SU-DHL-6 (cell line): Measurements from ENCODE around the gene ATF7IP.

Experiments
- H2AFZ ChIP-seq: fragments of 200-600 bp; sonication (generic); 2 replicates; pipeline ENCODE4 v1.6.1; 2014; ENCODE audit warnings: low read depth, mild to moderate bottlenecking, moderate library complexity, mixed read lengths, antibody characterized with exemption, low read length; ENCODE audit not compliant: severe bottlenecking
- H3F3A ChIP-seq: fragments of 200-600 bp; shearing (Covaris generic); 2 replicates; pipeline ENCODE4 v1.6.0; 2016; ENCODE audit warnings: antibody characterized with exemption, mild to moderate bottlenecking; ENCODE audit not compliant: insufficient read depth
- H3K27ac ChIP-seq: fragments of 200-600 bp; sonication (generic); 2 replicates; pipeline ENCODE4 v1.5.1; 2016; ENCODE audit warnings: low read depth, mild to moderate bottlenecking, low read length, moderate library complexity, mixed read lengths
- H3K27me3 ChIP-seq: fragments of 200-600 bp; sonication (generic), shearing (Covaris generic); 2 replicates; pipeline ENCODE4 v1.6.0; 2014; ENCODE audit warnings: mild to moderate bottlenecking, low read length
- H3K36me3 ChIP-seq: fragments of 200-600 bp; sonication (generic); 2 replicates; pipeline ENCODE4 v1.6.1; 2014; ENCODE audit warnings: mild to moderate bottlenecking, low read length, mixed read lengths
- H3K4me2 ChIP-seq: fragments of 300-600, 200-600 bp; shearing (Covaris generic), sonication (generic); 2 replicates; pipeline ENCODE4 v1.6.0; 2014; ENCODE audit warnings: low read length, low read depth, mild to moderate bottlenecking; ENCODE audit not compliant: poor library complexity, severe bottlenecking
- H3K4me3 ChIP-seq: fragments of 200-600 bp; sonication (generic); 2 replicates; pipeline ENCODE4 v1.5.1; 2014; ENCODE audit warnings: antibody characterized with exemption, low read length, mild to moderate bottlenecking, mixed read lengths; ENCODE audit not compliant: insufficient read depth, poor library complexity, severe bottlenecking
- H3K79me2 ChIP-seq: fragments of 200-600 bp; sonication (generic); 2 replicates; pipeline ENCODE4 v1.6.1; 2014; ENCODE audit warnings: mild to moderate bottlenecking, low read length, moderate library complexity; ENCODE audit not compliant: insufficient read depth
- H3K9ac ChIP-seq: fragments of 200-600 bp; sonication (generic); 2 replicates; pipeline ENCODE4 v1.7.0; 2014; ENCODE audit warnings: mild to moderate bottlenecking, low read length
- H3K9me2 ChIP-seq: fragments of 200-600 bp; sonication (generic); replicated peaks from 2 replicates; pipeline ENCODE4 v1.6.1; 2014; ENCODE audit warnings: low read length; ENCODE audit not compliant: insufficient read depth
- H3K9me3 ChIP-seq: fragments of 200-600 bp; sonication (generic); 2 replicates; pipeline ENCODE4 v1.6.1; 2014; ENCODE audit warnings: low read length, mixed read lengths; ENCODE audit not compliant: insufficient read depth
- H4K20me1 ChIP-seq: fragments of 200-600 bp; sonication (generic); 2 replicates; pipeline ENCODE4 v1.6.1; 2014; ENCODE audit warnings: low read depth, mild to moderate bottlenecking, antibody characterized with exemption, low read length, moderate library complexity, mixed read lengths
- EZH2phosphoT487 ChIP-seq: fragments of 200-600 bp; sonication (generic), shearing (Covaris generic); conservative IDR thresholded peaks from 2 replicates; pipeline ENCODE4 v1.6.1; 2018; ENCODE audit warnings: mild to moderate bottlenecking, antibody characterized with exemption, low read length, moderate library complexity, mixed read lengths
- TF ChIP-seq, protein P1 (sequence below): fragments of 200-600 bp; sonication (generic); IDR thresholded peaks from one replicate; pipeline ENCODE4 v1.5.1; 2017; ENCODE audit warnings: antibody characterized with exemption, mild to moderate bottlenecking, low read length, moderate library complexity; ENCODE audit not compliant: insufficient read depth, poor library complexity, severe bottlenecking

The ATF7IP gene

DNA sequence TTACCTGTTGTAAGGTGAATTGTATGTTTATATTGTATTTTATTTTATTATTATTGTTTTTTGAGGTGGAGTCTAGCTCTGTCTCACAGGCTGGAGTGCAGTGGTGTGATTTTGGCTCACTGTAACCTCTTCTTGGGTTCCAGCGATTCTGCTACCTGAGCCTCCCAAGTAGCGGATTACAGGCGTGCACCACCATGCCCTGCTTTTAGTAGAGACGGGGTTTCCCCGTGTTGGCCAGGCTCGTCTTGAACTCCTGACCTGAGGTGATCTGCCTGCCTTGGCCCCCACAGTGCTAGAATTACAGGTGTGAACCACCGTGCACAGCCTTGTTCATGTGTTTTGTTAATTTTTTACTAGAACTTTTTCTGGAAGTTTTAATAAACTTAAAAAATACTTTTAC lies 3.8 kb downstream of the ATF7IP start:
- no peaks in the 10 kb centered on the region for H3K27me3 ChIP-seq
- H4K20me1 ChIP-seq = no peaks in the 10 kb centered on the region
- H3F3A ChIP-seq = peaks cover 28% of the 10 kb centered on the region
- H3K9ac ChIP-seq = no peak overlapping the region
- peaks cover 81% of the 10 kb centered on the region for H3K79me2 ChIP-seq
- peaks cover 3% of the 10 kb centered on the region; the same call in 1 of the 2 replicates for H3K36me3 ChIP-seq
- peak overlapping the region; percentile 95; the same call in 1 of the 2 replicates for H3K27ac ChIP-seq
- H3K4me2 ChIP-seq = peak overlapping the region; percentile 99
- peak overlapping the region; percentile 54 for H3K4me3 ChIP-seq
- no peaks in the 10 kb centered on the region for H3K9me2 ChIP-seq
- TF ChIP-seq, protein P1, sequence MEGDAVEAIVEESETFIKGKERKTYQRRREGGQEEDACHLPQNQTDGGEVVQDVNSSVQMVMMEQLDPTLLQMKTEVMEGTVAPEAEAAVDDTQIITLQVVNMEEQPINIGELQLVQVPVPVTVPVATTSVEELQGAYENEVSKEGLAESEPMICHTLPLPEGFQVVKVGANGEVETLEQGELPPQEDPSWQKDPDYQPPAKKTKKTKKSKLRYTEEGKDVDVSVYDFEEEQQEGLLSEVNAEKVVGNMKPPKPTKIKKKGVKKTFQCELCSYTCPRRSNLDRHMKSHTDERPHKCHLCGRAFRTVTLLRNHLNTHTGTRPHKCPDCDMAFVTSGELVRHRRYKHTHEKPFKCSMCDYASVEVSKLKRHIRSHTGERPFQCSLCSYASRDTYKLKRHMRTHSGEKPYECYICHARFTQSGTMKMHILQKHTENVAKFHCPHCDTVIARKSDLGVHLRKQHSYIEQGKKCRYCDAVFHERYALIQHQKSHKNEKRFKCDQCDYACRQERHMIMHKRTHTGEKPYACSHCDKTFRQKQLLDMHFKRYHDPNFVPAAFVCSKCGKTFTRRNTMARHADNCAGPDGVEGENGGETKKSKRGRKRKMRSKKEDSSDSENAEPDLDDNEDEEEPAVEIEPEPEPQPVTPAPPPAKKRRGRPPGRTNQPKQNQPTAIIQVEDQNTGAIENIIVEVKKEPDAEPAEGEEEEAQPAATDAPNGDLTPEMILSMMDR = no peak
- TF ChIP-seq EZH2phosphoT487 = no peak
- no peak overlapping the region for H2AFZ ChIP-seq
- no peaks in the 10 kb centered on the region for H3K9me3 ChIP-seq

DNA sequence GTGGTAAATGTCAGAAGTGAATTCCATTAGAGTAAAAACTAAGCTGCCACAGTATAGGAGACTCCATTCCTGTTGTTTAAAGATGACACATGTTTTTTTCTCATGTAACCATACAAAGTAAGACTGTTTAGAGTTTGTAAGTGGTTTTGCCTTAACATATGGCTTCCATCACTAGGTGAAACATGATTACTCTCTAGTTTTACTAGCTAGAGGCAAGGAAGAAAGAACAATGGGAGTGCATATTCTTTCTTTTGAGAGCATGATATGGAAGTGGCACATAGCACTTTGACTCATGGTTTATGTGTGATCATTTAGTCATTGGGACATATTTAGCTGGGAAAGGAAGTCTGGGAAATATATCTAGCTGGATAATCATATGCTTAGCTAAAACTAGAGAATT lies 7.7 kb downstream of the ATF7IP start:
- no peak overlapping the region for H2AFZ ChIP-seq
- no peaks in the 10 kb centered on the region for H3K9me3 ChIP-seq
- H3K27me3 ChIP-seq = no peaks in the 10 kb centered on the region
- no peaks in the 10 kb centered on the region for H4K20me1 ChIP-seq
- no peak for TF ChIP-seq EZH2phosphoT487
- TF ChIP-seq, protein P1 = no peak
- peaks cover 3% of the 10 kb centered on the region; the same call in 1 of the 2 replicates for H3F3A ChIP-seq
- H3K9ac ChIP-seq = no peak overlapping the region
- H3K4me2 ChIP-seq = peak overlapping the region; percentile 47
- peaks cover 11% of the 10 kb centered on the region; the same call in 1 of the 2 replicates for H3K36me3 ChIP-seq
- no peak overlapping the region for H3K4me3 ChIP-seq
- H3K27ac ChIP-seq = peak overlapping the region; percentile 32; the same call in 1 of the 2 replicates
- H3K9me2 ChIP-seq = no peaks in the 10 kb centered on the region
- H3K79me2 ChIP-seq = peaks cover 97% of the 10 kb centered on the region

DNA sequence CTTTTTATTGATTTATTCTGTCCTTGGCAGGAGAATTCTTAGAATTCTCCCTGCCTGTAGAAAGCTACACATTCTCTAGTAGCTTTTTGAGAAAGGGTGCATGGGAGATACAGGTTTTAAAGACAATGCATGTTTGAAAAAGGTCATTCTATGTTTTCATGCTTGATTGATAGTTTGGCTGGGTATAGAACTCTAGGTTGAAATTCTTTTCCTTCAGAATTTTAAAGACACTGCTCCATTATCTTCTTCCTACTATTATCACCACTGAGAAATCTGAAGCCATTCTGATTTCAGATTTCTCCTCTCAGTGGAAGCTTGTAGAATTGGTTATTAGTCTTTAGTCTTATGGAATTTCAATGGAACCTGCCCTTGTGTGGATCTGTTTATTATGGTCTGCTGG lies 14.0 kb downstream of the ATF7IP start:
- Histone ChIP-seq H4K20me1 (no peaks in the 10 kb centered on the region), H2AFZ (no peak overlapping the region), H3K27me3 (no peaks in the 10 kb centered on the region), H3K9me3 (peaks cover 12% of the 10 kb centered on the region; the same call in 1 of the 2 replicates), H3K9me2 (no peaks in the 10 kb centered on the region), H3K79me2 (peaks cover 96% of the 10 kb centered on the region), H3K27ac (no peak overlapping the region), H3K36me3 (peaks cover 30% of the 10 kb centered on the region), H3K4me2 (no peak overlapping the region), H3K4me3 (no peak overlapping the region), H3F3A (peaks cover 28% of the 10 kb centered on the region; the same call in 1 of the 2 replicates), H3K9ac (no peak overlapping the region)
- TF ChIP-seq, protein P1 = no peak
- TF ChIP-seq EZH2phosphoT487 = no peak
